ENCODE data around the gene ENOX2.

Gene ENOX2

GRCh38 chrX:130879869-130880268 lies 23.1 kb downstream of the ENOX2 start:
- no peak overlapping the region for H3K4me3 ChIP-seq (ENCODE audit: low read depth, low read length)
- DNase-seq (ENCODE audit: low read depth), result no peak

GRCh38 chrX:130878350-130879341 lies 24.4 kb downstream of the ENOX2 start:
- DNase-seq (ENCODE audit: low read depth), result no peak
- H3K4me3 ChIP-seq (ENCODE audit: low read depth, low read length), result no peak overlapping the region
- TF ChIP-seq CTCF (IDR thresholded peaks at IDR 0.05; ENCODE audit: insufficient read depth, low read depth, low read length, missing control alignments), result no peak

More at GRCh38 chrX:130879869-130880268, 23.1 kb downstream of the ENOX2 start:
- no peak for TF ChIP-seq CTCF (IDR thresholded peaks at IDR 0.05; ENCODE audit: insufficient read depth, low read depth, low read length, missing control alignments)

GRCh38 chrX:130877892-130878341 lies 25.1 kb downstream of the ENOX2 start:
- no peak overlapping the region for H3K4me3 ChIP-seq (ENCODE audit: low read depth, low read length)
- DNase-seq (ENCODE audit: low read depth), result no peak
- TF ChIP-seq CTCF (IDR thresholded peaks at IDR 0.05; ENCODE audit: insufficient read depth, low read depth, low read length, missing control alignments), result no peak

- TF ChIP-seq CTCF (IDR thresholded peaks at IDR 0.05; ENCODE audit: insufficient read depth, low read depth, low read length, missing control alignments), result no peak
- no peak overlapping the region for H3K4me3 ChIP-seq (ENCODE audit: low read depth, low read length)
- DNase-seq (ENCODE audit: low read depth), result no peak
These were observed 26.8 kb downstream of the ENOX2 start for GRCh38 chrX:130876226-130876625.

GRCh38 chrX:130874751-130875150 lies 28.3 kb downstream of the ENOX2 start:
- DNase-seq (ENCODE audit: low read depth), result no peak
- no peak overlapping the region for H3K4me3 ChIP-seq (ENCODE audit: low read depth, low read length)

GRCh38 chrX:130869239-130869638 lies 33.8 kb downstream of the ENOX2 start:
- DNase-seq (ENCODE audit: low read depth), result no peak
- no peak for TF ChIP-seq CTCF (IDR thresholded peaks at IDR 0.05; ENCODE audit: insufficient read depth, low read depth, low read length, missing control alignments)
- H3K4me3 ChIP-seq (ENCODE audit: low read depth, low read length), result no peak overlapping the region

More at GRCh38 chrX:130874751-130875150, 28.3 kb downstream of the ENOX2 start:
- TF ChIP-seq CTCF (IDR thresholded peaks at IDR 0.05; ENCODE audit: insufficient read depth, low read depth, low read length, missing control alignments), result no peak
